CD4-positive, alpha-beta T cell (primary cell): ENCODE data around the gene RNF14. TPM values are rescaled to one million over a fixed set of nuclear protein-coding genes. Genes with fewer than 3 reads are reported as not detected.

Experiments used
- ATAC-seq: fragments of 200-7000 bp; cut with Tn5 transposase; one replicate; pipeline ENCODE4 v1.10.0; 2022; ENCODE audit warnings: mild to moderate bottlenecking; ENCODE audit not compliant: poor library complexity
- CTCF ChIA-PET: fragments of 350-600 bp; sonication (Branson Sonifier 250); formaldehyde crosslinking; loops from one replicate; lab custom pipeline; 2021; ENCODE audit warnings: antibody characterized with exemption, inconsistent platforms; lab: Charles Lee
- POLR2A ChIA-PET: fragments of 350-600 bp; sonication (Branson Sonifier 250); formaldehyde crosslinking; loops from one replicate; lab custom pipeline; 2021; ENCODE audit warnings: antibody characterized with exemption, inconsistent platforms; lab: Charles Lee
- DNase-seq, 14 experiments: peaks; one replicate each; pipeline ENCODE4 v3.0.0-alpha.2; 2013 to 2020; ENCODE audit warnings: mixed read lengths in 2 of 14
- H3K27ac ChIP-seq, 2 donors: one replicate each; pipeline versions ENCODE4 v1.5.1 to v1.7.0; 2013; ENCODE audit warnings: low read length in 2 of 2, low read depth in 1 of 2, mild to moderate bottlenecking in 1 of 2
- H3K27me3 ChIP-seq, 2 experiments: 1 replicate in 1 of 2; 2 replicates in 1 of 2; pipeline versions ENCODE4 v1.6.1 to v1.7.0; 2013; ENCODE audit warnings: low read length in 2 of 2, control low read depth in 1 of 2, mild to moderate bottlenecking in 1 of 2, moderate library complexity in 1 of 2; ENCODE audit not compliant: insufficient read depth in 2 of 2, control insufficient read depth in 1 of 2
- H3K36me3 ChIP-seq: one replicate; pipeline ENCODE4 v1.6.1; 2013; ENCODE audit warnings: low read length, control low read depth; ENCODE audit not compliant: insufficient read depth
- H3K4me1 ChIP-seq: one replicate; pipeline ENCODE4 v1.6.1; 2013; ENCODE audit warnings: low read length, control low read depth; ENCODE audit not compliant: insufficient read depth
- H3K4me3 ChIP-seq: one replicate; pipeline ENCODE4 v1.5.1; 2013; ENCODE audit warnings: mild to moderate bottlenecking, low read length, moderate library complexity
- H3K9me3 ChIP-seq, 2 experiments: 1 replicate in 1 of 2; 2 replicates in 1 of 2; pipeline versions ENCODE4 v1.6.1 to v1.7.0; 2013; ENCODE audit warnings: low read length in 2 of 2, mild to moderate bottlenecking in 2 of 2, control low read depth in 1 of 2, moderate library complexity in 1 of 2; ENCODE audit not compliant: control insufficient read depth in 1 of 2, insufficient read depth in 1 of 2
- H3K27ac Mint-ChIP-seq: one replicate; pipeline ENCODE4 v1.8.0; 2020; ENCODE audit warnings: mixed read lengths
- H3K27me3 Mint-ChIP-seq: one replicate; pipeline ENCODE4 v1.8.0; 2021; ENCODE audit warnings: mixed read lengths
- H3K36me3 Mint-ChIP-seq: one replicate; pipeline ENCODE4 v1.8.0; 2021; ENCODE audit warnings: low read depth, mixed read lengths
- H3K4me1 Mint-ChIP-seq: one replicate; pipeline ENCODE4 v1.8.0; 2021; ENCODE audit warnings: low read depth, mixed read lengths
- H3K4me3 Mint-ChIP-seq: one replicate; pipeline ENCODE4 v1.8.0; 2020; ENCODE audit warnings: mild to moderate bottlenecking, mixed read lengths
- H3K9me3 Mint-ChIP-seq: one replicate; pipeline ENCODE4 v1.8.0; 2020; ENCODE audit warnings: mixed read lengths
- CTCF ChIP-seq: fragments of 200-600 bp; IDR thresholded peaks from one replicate; pipeline ENCODE4 v1.8.0; 2022; ENCODE audit warnings: antibody characterized with exemption, mild to moderate bottlenecking
- intact Hi-C, 2 experiments: fragments of 100-400 bp; cut with DNase I in 1 of 2; cut with micrococcal nuclease in 1 of 2; formaldehyde crosslinking; loops; one replicate each; pipeline versions ENCODE4 v1.15.1 to v1.9.0; 2023 to 2025; cut with DNase I, micrococcal nuclease
- total RNA-seq, 174 experiments: library from RNA in 2 of 174; stranded (reverse) in 2 of 174; gene quantifications; one replicate each; pipeline ENCODE4 v1.2.3 and lab custom pipeline; 2021 to 2026

Gene RNF14
- total RNA-seq, 2 experiments from 2014 or later = 8.9 to 10.7 TPM

- ChIA-PET CTCF (interaction anchor here (2.1 kb wide), 1 partner anchor 267 kb away, joined by 6 read pairs; no protein-coding TSS in a partner anchor), POLR2A (interaction anchor here (0.7 to 2.9 kb wide), 8 partner anchors 11 to 307 kb away, joined by 3 to 19 read pairs (median 8); partner anchors contain the start of genes ARAP3, DELE1, FCHSD1 and PCDH1)
- peak in 3 of 14 experiments; percentile 30 to 65 (median 48) for DNase-seq
- Mint-ChIP-seq H3K27me3 (no peaks in the 10 kb centered on the region), H3K4me1 (peaks cover 55% of the 10 kb centered on the region), H3K27ac (peak overlapping the region; percentile 6), H3K4me3 (peak overlapping the region; percentile 62), H3K36me3 (peaks cover 5% of the 10 kb centered on the region), H3K9me3 (no peaks in the 10 kb centered on the region)
- Histone ChIP-seq H3K36me3 (no peaks in the 10 kb centered on the region), H3K4me3 (peak overlapping the region; percentile 4), H3K9me3 (no peaks in the 10 kb centered on the region), H3K4me1 (peaks cover 48% of the 10 kb centered on the region), H3K27me3 (no peaks in the 10 kb centered on the region), H3K27ac (no peak overlapping the region)
- ATAC-seq = no peak
- no peak for TF ChIP-seq CTCF
- intact Hi-C loops = loop anchor here in 1 of 2 experiments (2.0 kb wide), 1 partner anchor 294 kb away; no protein-coding TSS in a partner anchor
Observed at GRCh38 chr5:141958546-141959172, 10.2 kb upstream of the RNF14 start.

GRCh38 chr5:141960018-141960417 is 8.9 kb upstream of the RNF14 start:
- no peaks in the 10 kb centered on the region for H3K9me3 Mint-ChIP-seq
- no peaks in the 10 kb centered on the region for H3K9me3 ChIP-seq
- no peaks in the 10 kb centered on the region for H3K27me3 Mint-ChIP-seq
- H3K27ac ChIP-seq = no peak overlapping the region
- peaks cover 5% of the 10 kb centered on the region for H3K36me3 Mint-ChIP-seq
- DNase-seq (peak in 5 of 14 experiments; percentile 13 to 52 (median 41)), ATAC-seq (no peak)
- no peak overlapping the region for H3K4me3 Mint-ChIP-seq
- intact Hi-C loops = loop anchor here (1.0 to 2.0 kb wide), 6 partner anchors 71 to 295 kb away; partner anchors contain the start of gene PCDH1 (in 1 of the 2)
- H3K27ac Mint-ChIP-seq = peak overlapping the region; percentile 73
- H3K27me3 ChIP-seq = no peaks in the 10 kb centered on the region
- TF ChIP-seq CTCF = no peak
- H3K36me3 ChIP-seq = no peaks in the 10 kb centered on the region
- H3K4me3 ChIP-seq = no peak overlapping the region
- H3K4me1 ChIP-seq = peaks cover 48% of the 10 kb centered on the region
- ChIA-PET POLR2A (interaction anchor here (0.6 to 3.0 kb wide), 17 partner anchors 9 to 323 kb away, joined by 3 to 78 read pairs (median 9); partner anchors contain the start of genes ARAP3, DELE1, FCHSD1 and HDAC3), CTCF (interaction anchor here (0.6 to 3.1 kb wide), 33 partner anchors 10 to 1640 kb away, joined by 3 to 78 read pairs (median 4); partner anchors contain the start of genes DELE1, PCDH1 and RNF14)
- H3K4me1 Mint-ChIP-seq = peaks cover 51% of the 10 kb centered on the region

GRCh38 chr5:141960449-141961323 is 8.2 kb upstream of the RNF14 start:
- POLR2A ChIA-PET = interaction anchor here (0.5 to 3.0 kb wide), 29 partner anchors 10 to 323 kb away, joined by 3 to 78 read pairs (median 4); partner anchors contain the start of genes ARAP3, DELE1, FCHSD1 and HDAC3
- Histone ChIP-seq H3K4me3 (no peak overlapping the region), H3K9me3 (no peaks in the 10 kb centered on the region), H3K27ac (peak overlapping the region in 1 of 2 donors; percentile 4), H3K36me3 (no peaks in the 10 kb centered on the region), H3K27me3 (no peaks in the 10 kb centered on the region), H3K4me1 (peaks cover 48% of the 10 kb centered on the region)
- Mint-ChIP-seq H3K4me1 (peaks cover 51% of the 10 kb centered on the region), H3K36me3 (peaks cover 5% of the 10 kb centered on the region), H3K4me3 (peak overlapping the region; percentile 40), H3K27me3 (no peaks in the 10 kb centered on the region), H3K9me3 (no peaks in the 10 kb centered on the region), H3K27ac (peak overlapping the region; percentile 86)
- peak; percentile 84 to 96 (median 91) for DNase-seq
- intact Hi-C loops = loop anchor here (1.0 to 2.0 kb wide), 6 partner anchors 71 to 295 kb away; partner anchors contain the start of gene PCDH1 (in 1 of the 2)
- peak; percentile 98 for ATAC-seq
- CTCF ChIA-PET = interaction anchor here (0.5 to 3.1 kb wide), 38 partner anchors 8 to 397 kb away, joined by 3 to 78 read pairs (median 4); partner anchors contain the start of genes ARAP3, DELE1, PCDH1 and RNF14
- peak; percentile 75 for TF ChIP-seq CTCF
